DOHH2 (cell line): Measurements from ENCODE around the gene PLEKHG5.

Experiments used
- EZH2phosphoT487 ChIP-seq: fragments of 200-600 bp; sonication (generic); IDR thresholded peaks from 2 replicates; pipeline ENCODE4 v1.6.1; 2017; ENCODE audit warnings: borderline replicate concordance, mild to moderate bottlenecking, antibody characterized with exemption, low read length, moderate library complexity, mixed read lengths
- TF ChIP-seq, protein P1 (sequence below): fragments of 200-600 bp; sonication (generic); IDR thresholded peaks from one replicate; pipeline ENCODE4 v1.5.1; 2014; ENCODE audit warnings: antibody characterized with exemption, mild to moderate bottlenecking, low read depth, low read length; ENCODE audit not compliant: poor library complexity, severe bottlenecking

DNA sequence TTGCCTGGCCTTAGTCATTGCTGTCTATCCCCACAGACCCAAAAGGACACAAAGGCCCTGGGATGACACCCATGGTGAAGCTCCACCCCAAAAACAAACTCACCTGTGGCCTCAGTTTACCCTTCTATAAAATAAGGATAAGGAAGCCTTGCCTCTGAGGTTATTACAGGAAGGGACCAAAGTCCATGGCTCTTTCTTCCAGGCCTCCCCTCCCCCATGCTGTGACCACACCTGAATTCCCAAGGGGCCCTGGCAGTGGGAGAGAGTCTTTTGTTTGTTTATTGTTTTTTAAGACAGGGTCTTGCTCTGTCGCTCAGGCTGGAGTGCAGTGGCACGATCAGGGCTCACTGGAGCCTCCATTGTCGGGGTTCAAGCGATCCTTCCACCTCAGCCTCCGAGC is 15.0 kb downstream of the PLEKHG5 start:
- TF ChIP-seq, protein P1, sequence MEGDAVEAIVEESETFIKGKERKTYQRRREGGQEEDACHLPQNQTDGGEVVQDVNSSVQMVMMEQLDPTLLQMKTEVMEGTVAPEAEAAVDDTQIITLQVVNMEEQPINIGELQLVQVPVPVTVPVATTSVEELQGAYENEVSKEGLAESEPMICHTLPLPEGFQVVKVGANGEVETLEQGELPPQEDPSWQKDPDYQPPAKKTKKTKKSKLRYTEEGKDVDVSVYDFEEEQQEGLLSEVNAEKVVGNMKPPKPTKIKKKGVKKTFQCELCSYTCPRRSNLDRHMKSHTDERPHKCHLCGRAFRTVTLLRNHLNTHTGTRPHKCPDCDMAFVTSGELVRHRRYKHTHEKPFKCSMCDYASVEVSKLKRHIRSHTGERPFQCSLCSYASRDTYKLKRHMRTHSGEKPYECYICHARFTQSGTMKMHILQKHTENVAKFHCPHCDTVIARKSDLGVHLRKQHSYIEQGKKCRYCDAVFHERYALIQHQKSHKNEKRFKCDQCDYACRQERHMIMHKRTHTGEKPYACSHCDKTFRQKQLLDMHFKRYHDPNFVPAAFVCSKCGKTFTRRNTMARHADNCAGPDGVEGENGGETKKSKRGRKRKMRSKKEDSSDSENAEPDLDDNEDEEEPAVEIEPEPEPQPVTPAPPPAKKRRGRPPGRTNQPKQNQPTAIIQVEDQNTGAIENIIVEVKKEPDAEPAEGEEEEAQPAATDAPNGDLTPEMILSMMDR = no peak
- TF ChIP-seq EZH2phosphoT487 = no peak
